ENCODE measurements around the gene SLC6A19.

The SLC6A19 gene

GRCh38 chr5:1202026-1202797, 817 bp downstream of the SLC6A19 start:
- H3K36me3 ChIP-seq (ENCODE audit: control insufficient read depth, low read depth, low read length) = no peaks in the 10 kb centered on the region
- no peak overlapping the region for H3K9ac ChIP-seq (ENCODE audit: low read length)
- peaks cover 7% of the 10 kb centered on the region for H3K4me1 ChIP-seq (ENCODE audit: control insufficient read depth, low read depth, low read length)
- H3K27me3 ChIP-seq (ENCODE audit: control insufficient read depth, insufficient read depth, low read length) = no peaks in the 10 kb centered on the region
- no peak overlapping the region for H3K4me3 ChIP-seq (ENCODE audit: low read length)
- H3K27ac ChIP-seq (ENCODE audit: low read length) = no peak overlapping the region
- H3K9me3 ChIP-seq (ENCODE audit: control insufficient read depth, low read depth, low read length) = no peaks in the 10 kb centered on the region

GRCh38 chr5:1202798-1203185, 1.4 kb downstream of the SLC6A19 start:
- H3K36me3 ChIP-seq (ENCODE audit: control insufficient read depth, low read depth, low read length) = no peaks in the 10 kb centered on the region
- no peaks in the 10 kb centered on the region for H3K27me3 ChIP-seq (ENCODE audit: control insufficient read depth, insufficient read depth, low read length)
- H3K9ac ChIP-seq (ENCODE audit: low read length) = no peak overlapping the region
- no peak overlapping the region for H3K4me3 ChIP-seq (ENCODE audit: low read length)
- no peak overlapping the region for H3K27ac ChIP-seq (ENCODE audit: low read length)
- peaks cover 7% of the 10 kb centered on the region for H3K4me1 ChIP-seq (ENCODE audit: control insufficient read depth, low read depth, low read length)
- no peaks in the 10 kb centered on the region for H3K9me3 ChIP-seq (ENCODE audit: control insufficient read depth, low read depth, low read length)

GRCh38 chr5:1203311-1203967, 2.0 kb downstream of the SLC6A19 start:
- Histone ChIP-seq H3K9ac (ENCODE audit: low read length) (no peak overlapping the region), H3K4me3 (ENCODE audit: low read length) (no peak overlapping the region), H3K9me3 (ENCODE audit: control insufficient read depth, low read depth, low read length) (no peaks in the 10 kb centered on the region), H3K27ac (ENCODE audit: low read length) (no peak overlapping the region), H3K4me1 (ENCODE audit: control insufficient read depth, low read depth, low read length) (peaks cover 7% of the 10 kb centered on the region), H3K36me3 (ENCODE audit: control insufficient read depth, low read depth, low read length) (no peaks in the 10 kb centered on the region), H3K27me3 (ENCODE audit: control insufficient read depth, insufficient read depth, low read length) (no peaks in the 10 kb centered on the region)

- H3K36me3 ChIP-seq (ENCODE audit: control insufficient read depth, low read depth, low read length) = no peaks in the 10 kb centered on the region
- no peaks in the 10 kb centered on the region for H3K27me3 ChIP-seq (ENCODE audit: control insufficient read depth, insufficient read depth, low read length)
- H3K27ac ChIP-seq (ENCODE audit: low read length) = no peak overlapping the region
- H3K9me3 ChIP-seq (ENCODE audit: control insufficient read depth, low read depth, low read length) = no peaks in the 10 kb centered on the region
- H3K4me1 ChIP-seq (ENCODE audit: control insufficient read depth, low read depth, low read length) = peaks cover 7% of the 10 kb centered on the region
- H3K4me3 ChIP-seq (ENCODE audit: low read length) = no peak overlapping the region
- no peak overlapping the region for H3K9ac ChIP-seq (ENCODE audit: low read length)
These were observed 2.7 kb downstream of the SLC6A19 start for GRCh38 chr5:1203968-1204692.

GRCh38 chr5:1204693-1205242, 3.4 kb downstream of the SLC6A19 start:
- Histone ChIP-seq H3K4me3 (ENCODE audit: low read length) (no peak overlapping the region), H3K4me1 (ENCODE audit: control insufficient read depth, low read depth, low read length) (peaks cover 7% of the 10 kb centered on the region), H3K27me3 (ENCODE audit: control insufficient read depth, insufficient read depth, low read length) (no peaks in the 10 kb centered on the region), H3K27ac (ENCODE audit: low read length) (no peak overlapping the region), H3K9ac (ENCODE audit: low read length) (no peak overlapping the region), H3K9me3 (ENCODE audit: control insufficient read depth, low read depth, low read length) (no peaks in the 10 kb centered on the region), H3K36me3 (ENCODE audit: control insufficient read depth, low read depth, low read length) (no peaks in the 10 kb centered on the region)

- Histone ChIP-seq H3K27me3 (ENCODE audit: control insufficient read depth, insufficient read depth, low read length) (no peaks in the 10 kb centered on the region), H3K27ac (ENCODE audit: low read length) (no peak overlapping the region), H3K9me3 (ENCODE audit: control insufficient read depth, low read depth, low read length) (no peaks in the 10 kb centered on the region), H3K9ac (ENCODE audit: low read length) (no peak overlapping the region), H3K4me3 (ENCODE audit: low read length) (no peak overlapping the region), H3K4me1 (ENCODE audit: control insufficient read depth, low read depth, low read length) (peaks cover 7% of the 10 kb centered on the region), H3K36me3 (ENCODE audit: control insufficient read depth, low read depth, low read length) (no peaks in the 10 kb centered on the region)
These were observed 4.1 kb downstream of the SLC6A19 start for GRCh38 chr5:1205255-1206180.

GRCh38 chr5:1206521-1207412, 5.4 kb downstream of the SLC6A19 start:
- no peak overlapping the region for H3K4me3 ChIP-seq (ENCODE audit: low read length)
- H3K27ac ChIP-seq (ENCODE audit: low read length) = no peak overlapping the region
- no peak overlapping the region for H3K9ac ChIP-seq (ENCODE audit: low read length)
- H3K9me3 ChIP-seq (ENCODE audit: control insufficient read depth, low read depth, low read length) = no peaks in the 10 kb centered on the region
- H3K4me1 ChIP-seq (ENCODE audit: control insufficient read depth, low read depth, low read length) = peaks cover 7% of the 10 kb centered on the region
- H3K27me3 ChIP-seq (ENCODE audit: control insufficient read depth, insufficient read depth, low read length) = no peaks in the 10 kb centered on the region
- no peaks in the 10 kb centered on the region for H3K36me3 ChIP-seq (ENCODE audit: control insufficient read depth, low read depth, low read length)

GRCh38 chr5:1207555-1207954, 6.2 kb downstream of the SLC6A19 start:
- H3K4me3 ChIP-seq (ENCODE audit: low read length) = no peak overlapping the region
- H3K9me3 ChIP-seq (ENCODE audit: control insufficient read depth, low read depth, low read length) = no peaks in the 10 kb centered on the region
- no peaks in the 10 kb centered on the region for H3K36me3 ChIP-seq (ENCODE audit: control insufficient read depth, low read depth, low read length)
- no peaks in the 10 kb centered on the region for H3K27me3 ChIP-seq (ENCODE audit: control insufficient read depth, insufficient read depth, low read length)
- no peak overlapping the region for H3K9ac ChIP-seq (ENCODE audit: low read length)
- H3K27ac ChIP-seq (ENCODE audit: low read length) = no peak overlapping the region
- peaks cover 7% of the 10 kb centered on the region for H3K4me1 ChIP-seq (ENCODE audit: control insufficient read depth, low read depth, low read length)

- Histone ChIP-seq H3K4me1 (ENCODE audit: control insufficient read depth, low read depth, low read length) (peaks cover 7% of the 10 kb centered on the region), H3K36me3 (ENCODE audit: control insufficient read depth, low read depth, low read length) (no peaks in the 10 kb centered on the region), H3K27ac (ENCODE audit: low read length) (no peak overlapping the region), H3K4me3 (ENCODE audit: low read length) (no peak overlapping the region), H3K9me3 (ENCODE audit: control insufficient read depth, low read depth, low read length) (no peaks in the 10 kb centered on the region), H3K27me3 (ENCODE audit: control insufficient read depth, insufficient read depth, low read length) (no peaks in the 10 kb centered on the region), H3K9ac (ENCODE audit: low read length) (no peak overlapping the region)
These were observed 6.9 kb downstream of the SLC6A19 start for GRCh38 chr5:1208221-1208742.
